Esophagus squamous epithelium (tissue), 4 donors: ENCODE measurements around the gene KCNMA1.

Experiments used
- CTCF ChIP-seq, 6 experiments: fragments of 450-650 bp in 4 of 6; fragments of 200-600 bp in 2 of 6; sonication (generic) in 2 of 6; IDR thresholded peaks; one replicate each; pipeline ENCODE4 v1.5.1; 2016 to 2019; ENCODE audit warnings: antibody characterized with exemption in 6 of 6, mild to moderate bottlenecking in 4 of 6, moderate library complexity in 4 of 6
- POLR2A ChIP-seq, 4 donors: fragments of 450-650 bp; IDR thresholded peaks; one replicate each; pipeline ENCODE4 v1.6.1; 2017; ENCODE audit warnings: antibody characterized with exemption in 4 of 4, mild to moderate bottlenecking in 4 of 4, moderate library complexity in 3 of 4

- TF ChIP-seq CTCF (IDR thresholded peaks at IDR 0.05), result no peak
- TF ChIP-seq POLR2A (IDR thresholded peaks at IDR 0.05), result no peak
These were observed 645.1 kb downstream of the KCNMA1 start for GRCh38 chr10:76992467-76992866.
